ENCODE data around the gene CTSE.

Gene CTSE

DNA sequence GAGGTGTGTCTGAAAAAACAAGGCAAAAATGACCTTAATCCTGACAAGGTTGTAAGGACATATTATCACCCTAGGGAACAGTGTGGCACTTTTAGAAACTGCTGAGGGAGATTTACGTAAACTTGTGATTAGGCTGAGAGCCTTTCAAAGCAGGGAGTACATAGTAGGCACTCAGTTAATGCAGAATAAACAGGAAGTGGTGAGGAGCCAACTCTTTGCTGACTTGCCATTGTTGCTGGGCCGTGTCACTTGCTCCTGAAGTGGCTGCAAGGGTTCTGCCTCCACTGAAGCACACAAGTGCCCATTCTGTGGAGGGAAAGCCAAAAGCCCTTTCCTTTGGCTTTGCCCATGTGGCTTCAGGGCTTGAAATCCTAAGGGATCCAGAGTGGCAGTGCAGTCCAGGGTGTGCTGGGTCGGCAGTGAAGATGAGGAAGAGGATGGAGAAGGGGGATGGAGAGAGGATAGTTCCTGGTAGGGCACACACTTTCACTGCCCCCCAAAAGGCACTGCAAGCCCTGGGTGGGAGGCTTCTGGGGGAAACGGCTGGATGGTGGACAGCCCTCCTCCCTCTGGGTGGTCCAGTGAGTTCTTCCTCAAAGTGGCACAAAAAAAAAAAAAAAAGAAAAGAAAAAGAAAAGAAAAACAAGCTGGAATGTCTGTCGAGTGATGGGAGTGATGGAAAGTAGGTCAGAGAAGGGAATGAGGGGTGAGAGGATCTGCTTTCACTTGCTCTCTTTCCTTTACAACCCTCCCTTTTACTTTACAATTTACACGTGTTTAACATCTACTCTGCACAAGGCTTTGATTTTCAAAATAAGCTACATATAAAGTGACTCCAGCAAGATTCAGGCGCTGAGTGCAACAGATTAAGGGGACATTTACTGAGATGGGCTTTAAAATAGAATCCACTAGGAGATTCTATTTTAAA lies 15.6 kb upstream of the CTSE start:
- no peak for DNase-seq (ENCODE audit: extremely low read depth, low read depth)
- TF ChIP-seq, protein P1, sequence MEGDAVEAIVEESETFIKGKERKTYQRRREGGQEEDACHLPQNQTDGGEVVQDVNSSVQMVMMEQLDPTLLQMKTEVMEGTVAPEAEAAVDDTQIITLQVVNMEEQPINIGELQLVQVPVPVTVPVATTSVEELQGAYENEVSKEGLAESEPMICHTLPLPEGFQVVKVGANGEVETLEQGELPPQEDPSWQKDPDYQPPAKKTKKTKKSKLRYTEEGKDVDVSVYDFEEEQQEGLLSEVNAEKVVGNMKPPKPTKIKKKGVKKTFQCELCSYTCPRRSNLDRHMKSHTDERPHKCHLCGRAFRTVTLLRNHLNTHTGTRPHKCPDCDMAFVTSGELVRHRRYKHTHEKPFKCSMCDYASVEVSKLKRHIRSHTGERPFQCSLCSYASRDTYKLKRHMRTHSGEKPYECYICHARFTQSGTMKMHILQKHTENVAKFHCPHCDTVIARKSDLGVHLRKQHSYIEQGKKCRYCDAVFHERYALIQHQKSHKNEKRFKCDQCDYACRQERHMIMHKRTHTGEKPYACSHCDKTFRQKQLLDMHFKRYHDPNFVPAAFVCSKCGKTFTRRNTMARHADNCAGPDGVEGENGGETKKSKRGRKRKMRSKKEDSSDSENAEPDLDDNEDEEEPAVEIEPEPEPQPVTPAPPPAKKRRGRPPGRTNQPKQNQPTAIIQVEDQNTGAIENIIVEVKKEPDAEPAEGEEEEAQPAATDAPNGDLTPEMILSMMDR (IDR thresholded peaks at IDR 0.05; ENCODE audit: low read depth, low read length): no peak

DNA sequence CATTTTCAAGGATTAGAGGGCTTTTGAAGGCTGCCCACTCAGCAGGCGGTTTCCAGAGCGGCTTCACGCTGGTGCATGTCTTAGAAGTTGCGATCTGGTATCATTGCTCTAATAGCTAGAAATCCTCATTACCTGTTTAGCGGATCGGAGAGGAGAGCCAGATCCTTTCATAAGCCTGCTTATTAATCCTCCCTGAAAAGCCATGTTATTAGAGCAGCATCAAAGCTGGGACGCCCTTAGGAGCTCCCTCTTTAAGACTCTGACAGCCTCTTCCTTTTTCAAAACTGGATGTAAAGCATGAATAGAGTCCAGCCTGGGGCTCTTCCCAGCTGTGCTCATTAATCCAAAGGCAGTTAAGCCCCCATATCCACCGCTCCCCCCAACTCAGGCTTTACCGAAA lies 13.9 kb upstream of the CTSE start:
- DNase-seq (ENCODE audit: extremely low read depth, low read depth): no peak
- TF ChIP-seq, protein P1 (IDR thresholded peaks at IDR 0.05; ENCODE audit: low read depth, low read length): no peak

DNA sequence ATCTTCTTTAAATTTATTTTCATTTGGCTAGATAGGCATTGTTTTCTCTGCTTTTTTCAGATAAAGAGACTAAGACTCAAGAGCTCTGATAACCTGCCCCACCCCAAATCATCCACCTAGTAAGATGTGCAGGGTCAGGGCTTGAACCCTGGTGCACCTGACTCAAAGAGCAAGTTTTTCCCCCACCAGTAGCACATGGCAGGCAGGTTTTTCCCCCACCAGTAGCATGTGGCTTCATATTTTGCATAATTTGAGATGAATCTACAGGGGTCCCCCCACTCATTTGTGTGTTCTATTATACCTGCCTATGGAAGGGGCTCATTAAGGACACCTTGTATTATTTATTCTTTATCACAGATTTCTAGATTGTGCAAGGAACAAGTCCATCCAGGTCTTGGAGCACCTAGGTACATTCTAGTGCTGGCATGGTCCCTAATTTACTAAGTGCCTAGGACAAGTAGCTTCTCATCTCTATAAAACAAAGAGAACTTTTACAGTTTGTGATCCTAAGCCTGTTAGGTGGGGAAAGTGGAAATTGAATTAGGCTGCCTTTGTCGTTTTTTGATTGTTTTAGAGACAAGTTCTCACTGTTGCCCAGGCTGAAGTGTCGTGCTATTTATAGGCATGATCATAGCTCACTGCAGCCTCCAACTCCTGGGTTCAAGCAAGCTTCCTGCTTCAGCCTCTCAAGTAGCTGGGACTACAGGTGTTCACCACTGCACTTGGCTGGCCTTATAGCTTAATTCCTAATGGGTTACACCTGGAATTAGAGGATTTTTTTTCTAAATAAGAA lies 13.2 kb upstream of the CTSE start:
- no peak for DNase-seq (ENCODE audit: extremely low read depth, low read depth)
- TF ChIP-seq, protein P1 (IDR thresholded peaks at IDR 0.05; ENCODE audit: low read depth, low read length): no peak

DNA sequence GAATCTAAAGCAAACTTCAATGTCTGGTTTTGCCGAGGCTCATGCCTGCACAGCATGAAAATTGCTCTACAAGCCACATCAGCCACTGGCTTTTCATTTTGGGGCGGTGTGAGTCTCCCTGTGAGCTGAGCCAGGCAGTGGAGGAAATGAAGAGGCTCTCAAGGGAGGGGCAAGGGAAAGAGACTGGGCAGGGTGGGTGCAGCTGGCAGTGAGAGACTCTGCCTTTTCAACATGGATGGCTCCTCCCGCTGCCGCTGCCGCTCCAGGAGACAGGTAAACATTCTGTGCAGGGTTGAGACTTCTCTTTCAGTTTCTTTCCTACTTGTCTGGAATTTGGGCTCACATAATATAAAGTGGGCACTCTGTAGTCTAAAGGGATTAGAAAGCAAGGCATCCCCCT lies 11.3 kb upstream of the CTSE start:
- TF ChIP-seq, protein P1 (IDR thresholded peaks at IDR 0.05; ENCODE audit: low read depth, low read length): no peak
- no peak for DNase-seq (ENCODE audit: extremely low read depth, low read depth)

DNA sequence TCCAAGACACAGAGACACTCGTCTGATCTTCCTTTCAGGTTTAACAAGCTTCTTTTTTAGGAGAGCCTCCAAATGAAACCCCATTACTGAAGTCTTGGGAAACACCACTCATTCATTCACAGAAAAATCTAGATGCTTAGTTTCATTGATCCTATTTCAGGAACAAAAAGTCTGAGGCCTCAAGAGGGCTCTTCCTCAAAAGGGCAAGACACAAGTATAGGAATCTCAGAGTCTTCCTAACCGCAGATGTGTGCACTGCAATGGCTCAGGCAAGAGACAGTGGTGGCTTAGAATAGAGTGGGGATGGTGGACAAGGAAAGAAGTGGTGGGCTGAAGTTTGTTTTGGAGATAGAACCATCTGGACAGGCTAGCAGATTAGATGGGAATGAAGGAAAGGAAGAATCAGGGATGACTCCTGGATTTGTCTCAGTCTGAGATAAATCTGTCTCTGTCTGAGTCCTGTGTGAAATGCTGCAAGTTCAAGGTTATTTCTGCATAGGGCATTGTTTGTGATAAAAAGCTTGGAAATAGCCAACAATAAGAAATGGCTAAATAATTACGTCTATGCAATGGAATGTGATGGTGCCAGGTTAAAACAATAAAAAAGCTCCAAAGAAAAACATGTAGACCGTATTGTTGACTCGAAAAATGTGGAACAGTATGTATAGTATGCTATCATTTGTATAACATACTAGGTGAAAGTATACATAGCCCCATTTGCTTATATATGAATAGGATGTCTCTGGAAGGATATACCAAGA lies 8.9 kb upstream of the CTSE start:
- DNase-seq (ENCODE audit: extremely low read depth, low read depth): no peak
- TF ChIP-seq, protein P1 (IDR thresholded peaks at IDR 0.05; ENCODE audit: low read depth, low read length): no peak

DNA sequence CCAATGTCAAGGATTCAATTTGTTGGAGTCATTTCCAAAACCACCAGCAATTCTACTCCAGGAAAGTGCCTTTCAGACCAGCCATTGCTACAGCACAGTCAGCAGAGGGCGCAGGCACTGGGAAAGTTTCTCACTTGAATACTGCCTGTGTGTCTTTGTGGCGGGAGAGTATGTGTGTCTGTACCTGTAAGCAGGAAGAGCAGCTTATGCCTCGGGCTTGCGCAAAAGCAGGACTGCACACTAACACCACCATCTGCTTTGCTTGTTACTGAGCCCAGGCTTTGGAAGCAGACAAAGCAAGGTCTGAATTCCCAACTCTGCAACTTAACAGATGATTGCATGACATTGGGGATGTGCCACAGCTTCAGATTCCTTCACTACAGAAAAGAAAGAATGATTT lies 7.0 kb upstream of the CTSE start:
- TF ChIP-seq, protein P1 (IDR thresholded peaks at IDR 0.05; ENCODE audit: low read depth, low read length): peak; percentile 99

More for the DNA sequence above, 7.0 kb upstream of the CTSE start:
- peak; percentile 7 for DNase-seq (ENCODE audit: extremely low read depth, low read depth)

Measured in AG09319 (cell line).